ENCODE data around the gene CYB5R2.
A peak's percentile ranks its signal among the peaks of the same experiment; 100 is the strongest.

Gene CYB5R2

GRCh38 chr11:7691759-7692350 lies 18.6 kb upstream of the CYB5R2 start:
- TF ChIP-seq ZFX (IDR thresholded peaks at IDR 0.05; ENCODE audit: borderline replicate concordance) (no peak), CTCF (IDR thresholded peaks at IDR 0.05) (no peak)

DNA sequence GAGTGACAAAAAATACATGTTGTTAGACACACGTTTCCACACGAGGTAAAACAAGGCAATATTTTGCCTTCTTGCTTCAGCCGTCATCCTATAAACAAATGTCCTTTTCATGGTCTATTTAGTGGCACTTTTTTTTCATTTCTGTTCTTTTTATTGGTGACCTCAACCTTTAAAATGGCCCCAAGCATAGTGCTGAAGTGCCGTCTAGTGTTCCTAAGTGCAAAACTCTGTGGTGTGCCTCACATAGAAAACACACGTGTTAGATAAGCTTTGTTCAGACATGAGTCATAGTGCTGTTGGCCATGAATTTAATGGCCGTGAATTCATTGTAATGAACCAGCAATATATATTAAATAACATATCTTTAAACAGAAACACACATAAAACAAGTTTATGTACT lies 17.3 kb upstream of the CYB5R2 start:
- no peak overlapping the region for H3K27ac ChIP-seq
- TF ChIP-seq ZFX (IDR thresholded peaks at IDR 0.05; ENCODE audit: borderline replicate concordance) (no peak), CTCF (IDR thresholded peaks at IDR 0.05) (peak; percentile 39)

More at GRCh38 chr11:7691759-7692350, 18.6 kb upstream of the CYB5R2 start:
- no peak overlapping the region for H3K27ac ChIP-seq

DNA sequence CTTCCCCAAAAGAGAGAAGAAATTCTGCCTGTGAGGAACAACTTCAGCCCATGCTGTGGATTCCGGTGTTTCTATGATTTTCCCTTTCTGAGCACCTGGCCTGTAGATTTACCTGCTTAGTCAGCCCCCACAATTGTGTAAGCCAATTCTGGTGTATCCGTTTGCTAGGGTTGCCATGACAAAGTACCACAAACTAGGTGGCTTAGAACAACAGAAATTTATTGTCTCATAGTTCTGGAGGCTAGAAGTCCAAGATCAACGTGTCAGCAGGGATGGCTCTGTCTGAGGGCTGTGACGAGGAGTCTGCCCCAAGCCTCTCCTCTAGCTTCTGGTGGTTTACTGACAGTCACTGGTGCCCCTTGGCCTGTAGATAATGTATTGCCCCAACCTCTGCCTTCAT lies 15.9 kb upstream of the CYB5R2 start:
- no peak for TF ChIP-seq ZFX (IDR thresholded peaks at IDR 0.05; ENCODE audit: borderline replicate concordance)
- TF ChIP-seq CTCF (IDR thresholded peaks at IDR 0.05), result no peak

GRCh38 chr11:7688238-7688826 lies 15.0 kb upstream of the CYB5R2 start:
- H3K27ac ChIP-seq, result no peak overlapping the region
- TF ChIP-seq CTCF (IDR thresholded peaks at IDR 0.05), result peak; percentile 87
- no peak for TF ChIP-seq ZFX (IDR thresholded peaks at IDR 0.05; ENCODE audit: borderline replicate concordance)

More for the DNA sequence above, 15.9 kb upstream of the CYB5R2 start:
- no peak overlapping the region for H3K27ac ChIP-seq

DNA sequence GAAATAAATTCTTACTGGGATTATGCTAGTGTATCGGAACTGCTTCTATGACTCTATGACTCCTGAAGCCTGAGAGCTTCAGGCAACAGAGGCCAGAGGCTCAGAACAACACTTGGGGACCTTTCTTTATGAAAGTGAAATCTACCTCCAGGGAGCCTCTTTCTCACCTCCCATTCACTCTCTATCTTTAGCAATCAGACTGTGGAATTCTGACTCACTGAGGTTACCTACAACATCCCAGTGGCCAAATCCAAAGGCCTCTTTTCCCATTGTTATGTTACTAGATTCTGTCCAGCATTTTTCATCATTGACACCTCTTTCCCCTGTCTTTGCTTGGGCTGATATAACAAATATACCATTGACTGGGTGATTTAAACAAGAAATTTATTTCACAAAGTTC lies 14.1 kb upstream of the CYB5R2 start:
- no peak overlapping the region for H3K27ac ChIP-seq
- TF ChIP-seq CTCF (IDR thresholded peaks at IDR 0.05) (no peak), ZFX (IDR thresholded peaks at IDR 0.05; ENCODE audit: borderline replicate concordance) (no peak)

- no peak for TF ChIP-seq ZFX (IDR thresholded peaks at IDR 0.05; ENCODE audit: borderline replicate concordance)
- no peak for TF ChIP-seq CTCF (IDR thresholded peaks at IDR 0.05)
Measured at GRCh38 chr11:7686761-7687160, 13.5 kb upstream of the CYB5R2 start.

DNA sequence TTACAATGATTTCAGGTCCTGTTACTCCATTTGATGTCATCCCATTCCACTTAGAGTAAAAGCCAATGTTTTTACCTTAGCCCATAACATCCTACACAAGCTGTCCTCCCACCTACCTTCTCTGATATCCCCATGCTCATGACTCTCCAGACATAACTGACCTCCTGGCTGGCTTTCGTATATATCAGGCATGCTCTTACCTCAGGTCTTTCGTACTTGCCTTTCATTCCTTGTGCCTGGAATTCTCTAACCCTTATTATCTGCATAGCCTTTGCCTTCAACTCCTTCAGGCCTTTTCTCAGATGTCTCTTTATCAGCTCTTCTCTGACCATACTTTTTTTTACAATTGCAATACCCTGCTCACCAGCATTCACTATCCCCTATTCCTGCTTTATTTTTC lies 10.3 kb upstream of the CYB5R2 start:
- TF ChIP-seq ZFX (IDR thresholded peaks at IDR 0.05; ENCODE audit: borderline replicate concordance), result no peak
- TF ChIP-seq CTCF (IDR thresholded peaks at IDR 0.05), result no peak
- no peak overlapping the region for H3K27ac ChIP-seq

More at GRCh38 chr11:7686761-7687160, 13.5 kb upstream of the CYB5R2 start:
- H3K27ac ChIP-seq, result no peak overlapping the region
